GM18505 (cell line): ENCODE measurements around the gene WBP4.
"Not testable (repeated sequence)": the region's sequence is repeated elsewhere in the genome, so short reads cannot be mapped to it uniquely, and the experiment has no call there.

ENCODE experiments used
- ATAC-seq: cut with Tn5 transposase; IDR thresholded peaks from one replicate; pipeline ENCODE4 v1.9.1; 2021; ENCODE audit not compliant: unreplicated experiment
- POLR2A ChIP-seq: IDR thresholded peaks from 4 replicates; pipeline ENCODE4 v1.6.1; 2011; ENCODE audit warnings: borderline replicate concordance; ENCODE audit not compliant: insufficient read depth, insufficient read length; ENCODE audit errors: extremely low read depth

Gene WBP4

DNA sequence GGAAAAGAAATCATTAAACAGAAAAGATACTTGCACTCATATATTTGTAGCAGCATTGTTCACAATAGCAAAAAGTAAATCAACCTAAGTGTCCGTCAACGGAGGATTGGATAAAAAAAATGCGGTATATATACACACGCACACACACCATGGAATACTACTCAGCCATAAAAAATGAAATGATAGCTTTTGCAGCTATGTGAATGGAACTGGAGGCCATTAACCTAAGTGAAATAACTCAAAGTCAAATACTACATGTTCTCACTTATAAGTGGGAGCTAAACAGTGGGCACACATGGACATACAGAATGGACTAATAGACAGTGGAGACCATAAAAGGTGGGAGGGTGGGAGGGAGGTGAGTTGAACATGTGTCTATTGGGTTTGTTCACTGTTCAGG, 18.4 kb downstream of the WBP4 start:
- no peak for ATAC-seq
- TF ChIP-seq POLR2A = no peak

DNA sequence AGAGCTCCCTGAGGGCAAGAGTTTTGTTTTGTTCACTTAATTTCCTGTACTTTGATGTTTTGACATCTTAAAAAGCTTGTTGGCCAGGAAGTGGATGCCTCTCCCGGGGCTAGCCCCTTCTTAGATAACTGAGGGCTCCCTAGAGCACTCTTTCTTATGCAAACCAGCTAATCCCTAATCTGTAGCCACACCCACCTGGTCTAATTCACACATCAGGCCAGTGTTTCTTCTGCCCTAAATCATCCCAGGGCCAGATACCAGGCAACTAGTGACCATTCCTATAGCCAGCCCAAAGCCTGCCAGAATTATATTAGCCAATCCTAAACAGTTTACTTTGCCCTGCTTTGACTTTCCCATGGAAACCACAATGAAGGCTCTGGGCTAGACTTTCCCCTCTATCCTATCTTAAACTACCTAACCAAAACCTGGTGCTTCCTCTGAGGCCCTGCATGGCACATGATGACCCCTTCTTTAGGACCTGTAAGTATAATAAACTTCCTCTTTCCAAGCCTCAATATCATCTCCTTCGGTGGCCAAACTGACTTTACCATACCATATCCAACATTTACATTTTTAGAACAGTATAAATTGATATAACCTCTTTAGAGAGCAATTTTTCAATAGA, 24.8 kb downstream of the WBP4 start:
- TF ChIP-seq POLR2A = no peak
- no peak for ATAC-seq

DNA sequence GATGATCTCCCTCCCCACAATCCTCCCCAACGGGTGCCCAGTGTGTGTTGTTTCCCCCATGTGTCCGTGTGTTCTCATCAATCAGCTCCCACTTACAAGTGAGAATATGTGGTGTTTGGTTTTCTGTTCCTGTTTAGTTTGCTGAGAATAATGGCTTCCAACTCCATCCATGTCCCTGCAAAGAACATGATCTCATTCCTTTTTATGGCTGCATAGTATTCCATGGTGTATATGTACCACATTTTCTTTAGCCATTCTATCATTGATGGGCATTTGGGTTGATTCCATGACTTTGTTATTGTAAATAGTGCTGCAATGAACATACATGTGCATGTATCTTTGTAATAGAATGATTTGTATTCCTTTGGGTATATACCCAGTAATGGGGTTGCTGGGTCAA, 34.4 kb downstream of the WBP4 start:
- not testable (repeated sequence) for ATAC-seq

DNA sequence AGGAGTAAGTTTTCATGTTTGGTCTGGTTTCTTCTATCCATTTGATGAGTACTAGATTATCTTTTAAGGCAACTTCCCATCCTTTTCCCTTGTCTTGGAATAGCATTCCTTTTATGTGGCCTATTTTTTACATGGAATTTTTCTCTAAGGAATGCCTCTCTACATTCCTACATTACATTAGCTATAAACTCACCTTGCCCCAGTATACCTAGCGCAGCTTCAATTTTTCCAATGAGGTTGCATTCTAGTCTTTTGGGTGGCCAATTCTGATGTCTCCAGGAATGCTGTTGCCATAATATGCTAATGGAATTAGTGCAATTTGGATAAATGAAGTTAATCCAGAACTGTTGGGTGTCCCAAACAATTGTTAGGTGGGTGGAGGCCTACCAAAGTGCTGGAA, 37.5 kb downstream of the WBP4 start:
- no peak for ATAC-seq
- TF ChIP-seq POLR2A = no peak

DNA sequence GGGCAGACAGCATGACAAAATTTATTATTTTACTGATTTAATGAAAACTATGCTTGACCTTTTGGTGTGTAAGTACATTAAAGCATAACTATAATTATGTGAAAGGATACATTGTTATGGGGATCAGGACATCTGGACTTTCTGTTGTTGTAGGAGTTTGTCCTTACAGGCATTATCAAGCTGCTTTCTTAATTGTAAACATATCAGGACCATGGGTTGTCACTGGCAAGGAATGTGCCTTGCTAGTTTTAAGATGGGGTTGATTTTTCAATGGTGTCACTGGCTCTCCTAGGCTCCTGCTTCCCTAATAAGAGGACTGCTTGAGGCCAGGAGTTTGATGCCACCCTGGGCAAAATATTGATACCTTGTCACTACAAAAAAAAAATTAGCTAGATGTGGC, 38.7 kb downstream of the WBP4 start:
- TF ChIP-seq POLR2A = no peak
- no peak for ATAC-seq

DNA sequence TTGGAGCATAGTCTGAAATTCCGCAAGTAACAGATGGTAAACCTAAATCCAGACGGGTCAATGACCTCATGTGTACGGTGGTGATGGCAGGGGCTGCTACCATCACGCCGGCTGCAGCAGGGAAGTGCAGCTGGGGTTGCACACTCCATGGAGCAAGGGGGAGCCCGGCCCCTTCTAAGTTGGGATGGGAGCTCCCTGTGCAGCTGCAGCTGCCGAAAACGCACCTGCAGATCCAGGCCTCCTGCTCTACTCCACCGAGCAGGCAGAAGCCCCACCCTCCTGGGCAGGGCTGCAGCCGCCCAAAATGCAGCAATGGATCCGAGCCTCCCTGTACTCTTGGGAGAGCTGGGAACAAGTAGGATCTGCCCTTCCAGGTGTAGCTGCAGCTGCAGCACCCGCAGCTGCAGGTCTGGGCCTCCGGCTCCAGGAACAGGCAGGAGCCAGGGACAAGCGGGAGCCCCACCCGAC, 45.8 kb downstream of the WBP4 start:
- no peak for ATAC-seq
- TF ChIP-seq POLR2A = no peak

DNA sequence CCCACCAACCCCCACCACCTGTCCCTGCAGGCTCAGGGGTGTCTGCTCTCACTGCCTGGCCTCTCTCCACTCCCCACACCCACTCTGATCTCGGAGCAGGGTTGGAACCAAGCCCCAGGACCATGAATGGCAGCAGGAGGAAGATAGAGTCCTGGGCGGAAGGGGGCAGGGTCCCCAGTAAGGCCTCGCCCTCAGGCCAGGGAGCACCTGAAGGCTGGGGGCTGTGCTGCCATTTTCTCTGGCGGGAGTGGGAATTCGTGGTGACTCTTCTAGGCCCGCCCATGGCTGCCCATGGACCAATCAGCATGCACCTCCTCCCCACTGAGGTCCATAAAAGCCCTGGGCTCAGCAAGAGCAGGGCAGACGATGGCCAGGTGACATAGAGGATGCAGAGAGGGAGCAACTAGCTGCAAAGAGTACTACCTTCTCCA, 46.3 kb downstream of the WBP4 start:
- no peak for TF ChIP-seq POLR2A
- no peak for ATAC-seq

DNA sequence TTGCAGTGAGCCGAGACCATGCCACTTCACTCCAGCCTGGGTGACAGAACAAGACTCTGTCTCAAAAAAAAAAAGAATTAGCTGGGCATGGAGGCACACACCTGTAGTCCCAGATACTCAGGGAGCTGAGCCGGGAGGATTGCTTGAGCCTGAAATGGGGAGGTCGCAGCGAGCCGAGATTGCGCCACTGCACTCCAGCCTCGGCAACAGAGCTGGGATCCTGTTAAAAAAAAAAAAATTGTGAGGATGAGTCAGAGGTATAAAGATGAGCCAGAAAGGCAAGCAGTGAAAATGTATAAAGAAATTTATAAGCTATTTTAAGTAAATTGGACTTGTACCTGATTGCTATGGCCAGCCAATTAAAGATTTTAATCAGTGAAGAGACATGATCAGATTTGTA, 50.1 kb downstream of the WBP4 start:
- TF ChIP-seq POLR2A = no peak
- ATAC-seq = no peak

DNA sequence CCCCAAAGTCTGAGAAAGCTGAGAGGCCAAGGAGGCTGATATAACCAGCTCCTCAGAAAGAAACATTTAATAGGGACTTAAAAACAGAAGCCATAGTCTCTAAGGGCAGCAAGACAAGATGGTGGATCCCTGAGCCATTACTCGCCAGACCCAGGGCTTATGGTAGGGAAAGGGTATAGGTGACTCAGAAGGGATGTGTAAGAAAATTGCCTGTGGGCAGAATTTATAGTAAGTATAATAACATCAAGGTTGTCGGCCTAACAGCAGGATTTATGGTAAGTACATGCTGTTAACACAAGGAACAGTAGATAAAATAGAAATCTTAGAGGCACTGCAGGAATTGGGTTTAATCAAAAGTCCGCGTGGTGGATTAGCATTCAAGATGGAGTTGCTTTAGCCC, 56.6 kb downstream of the WBP4 start:
- no peak for TF ChIP-seq POLR2A
- no peak for ATAC-seq

DNA sequence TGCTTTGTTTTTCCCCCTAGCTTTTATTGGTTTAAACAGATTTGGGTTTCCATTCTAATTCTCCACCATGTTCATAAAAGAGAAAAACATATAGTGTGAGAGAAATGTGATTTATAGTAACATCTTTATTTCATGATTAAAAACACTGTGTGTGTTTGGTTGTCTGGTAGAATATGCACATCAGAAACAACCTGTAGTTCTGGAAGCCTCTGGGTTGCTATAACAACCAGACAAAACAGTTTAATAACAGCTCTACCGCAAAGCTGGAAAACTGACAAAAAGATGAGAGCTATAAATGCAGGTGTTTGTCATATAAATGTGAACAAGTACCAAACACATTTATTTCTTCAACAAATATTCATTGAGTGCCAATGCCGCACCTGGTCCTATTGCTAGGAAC, 61.5 kb downstream of the WBP4 start:
- ATAC-seq = no peak
- TF ChIP-seq POLR2A = no peak

DNA sequence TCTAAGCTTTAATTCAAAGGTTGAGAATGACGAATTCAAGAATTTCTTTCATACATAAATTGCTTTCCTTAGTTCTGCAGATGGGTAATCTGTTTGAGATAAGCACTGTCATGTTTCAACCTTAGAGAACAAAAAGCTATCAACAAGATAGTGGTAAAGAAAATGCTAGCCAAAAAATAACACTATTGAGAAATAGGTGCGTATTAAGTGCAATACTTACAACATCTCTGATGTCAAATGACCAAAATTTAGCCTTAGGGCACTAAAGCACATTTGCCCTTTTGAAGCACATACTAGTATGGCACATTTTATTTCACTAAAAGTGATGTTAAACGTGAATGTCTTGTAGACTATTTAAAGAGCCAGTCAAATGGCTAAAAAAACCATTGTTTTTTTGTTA, 66.4 kb downstream of the WBP4 start:
- no peak for ATAC-seq
- no peak for TF ChIP-seq POLR2A

DNA sequence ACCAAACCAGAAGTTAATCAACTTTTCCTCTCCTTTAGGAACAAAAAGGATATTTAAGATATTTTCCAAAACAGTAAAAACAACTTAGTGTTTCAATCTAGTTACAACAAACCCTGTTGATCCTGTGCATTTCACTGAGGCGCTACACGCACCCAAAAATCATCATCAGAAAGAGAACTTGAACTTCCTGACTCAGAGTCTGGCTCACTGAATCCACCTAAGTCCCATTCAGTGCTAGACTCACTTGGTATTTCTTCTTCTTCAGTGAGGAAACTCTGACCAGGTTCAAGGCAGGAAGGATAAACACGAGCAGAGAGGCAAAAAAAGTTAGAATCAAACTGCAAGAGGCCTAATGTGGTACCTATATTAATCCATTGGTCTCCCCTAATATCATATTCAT, 69.0 kb downstream of the WBP4 start:
- ATAC-seq = no peak
- TF ChIP-seq POLR2A = no peak

DNA sequence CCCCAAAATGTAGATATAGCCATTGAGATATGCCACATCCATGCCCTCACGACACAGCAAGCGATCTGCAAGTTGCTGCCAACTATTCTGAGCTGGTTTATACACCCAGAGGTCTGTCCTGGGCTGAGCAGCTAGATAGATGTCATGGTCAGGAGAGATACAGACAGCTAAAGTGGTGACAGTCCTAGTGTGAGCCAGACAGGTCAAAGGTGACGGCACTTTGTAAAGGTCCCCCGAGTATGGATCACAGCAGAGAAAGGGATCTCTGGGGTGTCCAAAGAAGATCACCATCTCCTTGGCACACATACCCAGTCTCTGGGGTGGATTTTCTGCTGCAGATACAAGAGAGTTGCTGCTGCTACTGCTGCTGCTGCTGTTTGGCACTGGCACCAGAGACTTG, 69.9 kb downstream of the WBP4 start:
- ATAC-seq = not testable (repeated sequence)

DNA sequence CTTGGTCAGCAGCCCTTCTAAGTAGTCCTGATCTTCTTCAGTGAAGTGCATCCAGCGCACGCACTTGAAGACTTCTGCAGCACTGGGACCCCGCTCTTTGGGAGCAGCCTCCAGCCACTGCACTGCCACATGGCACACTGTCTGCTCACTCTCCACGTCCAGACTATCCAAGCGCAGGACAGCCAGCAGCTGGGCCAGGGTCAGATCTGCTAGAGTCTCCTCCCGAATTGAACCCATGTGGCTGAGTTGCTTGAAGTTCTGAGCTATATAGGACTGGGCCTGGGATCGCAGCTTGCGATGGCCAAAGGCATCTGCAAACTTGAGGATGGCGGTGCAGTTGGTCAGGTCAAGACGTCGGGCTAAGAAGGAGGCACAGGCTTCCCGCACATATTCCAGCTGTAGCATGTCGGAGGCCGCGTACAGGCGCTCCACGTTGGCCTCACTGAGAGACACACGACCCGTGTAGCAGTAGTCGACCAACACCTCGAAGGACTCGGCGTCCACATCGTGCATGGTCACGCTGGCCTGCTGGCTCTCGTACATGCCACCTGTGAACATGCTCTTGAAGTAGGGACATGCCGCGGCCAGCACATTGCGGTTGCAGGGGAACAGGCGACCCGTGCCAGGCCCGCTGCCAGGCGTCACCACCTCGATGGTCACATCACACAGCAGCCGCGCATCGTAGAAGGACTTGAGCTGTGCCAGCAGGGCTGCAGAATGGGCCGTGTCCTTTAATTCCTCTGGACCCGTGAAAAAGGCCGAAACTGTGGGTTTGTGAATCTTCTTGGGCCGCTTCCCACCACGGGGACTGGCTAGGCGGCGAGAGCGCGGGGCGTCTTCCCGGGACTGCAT, 70.6 kb downstream of the WBP4 start:
- not testable (repeated sequence) for ATAC-seq
